GM12874 (cell line): ENCODE data around the gene PLCB2.

ENCODE experiments used
- TF ChIP-seq, protein P1 (sequence below): IDR thresholded peaks from 2 replicates; pipeline ENCODE4 v1.5.1; 2011; ENCODE audit warnings: low read depth, mild to moderate bottlenecking, control low read depth, low read length, moderate library complexity; ENCODE audit not compliant: insufficient read depth

PLCB2 gene

GRCh38 chr15:40327457-40327856 lies 19.7 kb upstream of the PLCB2 start:
- TF ChIP-seq, protein P1, sequence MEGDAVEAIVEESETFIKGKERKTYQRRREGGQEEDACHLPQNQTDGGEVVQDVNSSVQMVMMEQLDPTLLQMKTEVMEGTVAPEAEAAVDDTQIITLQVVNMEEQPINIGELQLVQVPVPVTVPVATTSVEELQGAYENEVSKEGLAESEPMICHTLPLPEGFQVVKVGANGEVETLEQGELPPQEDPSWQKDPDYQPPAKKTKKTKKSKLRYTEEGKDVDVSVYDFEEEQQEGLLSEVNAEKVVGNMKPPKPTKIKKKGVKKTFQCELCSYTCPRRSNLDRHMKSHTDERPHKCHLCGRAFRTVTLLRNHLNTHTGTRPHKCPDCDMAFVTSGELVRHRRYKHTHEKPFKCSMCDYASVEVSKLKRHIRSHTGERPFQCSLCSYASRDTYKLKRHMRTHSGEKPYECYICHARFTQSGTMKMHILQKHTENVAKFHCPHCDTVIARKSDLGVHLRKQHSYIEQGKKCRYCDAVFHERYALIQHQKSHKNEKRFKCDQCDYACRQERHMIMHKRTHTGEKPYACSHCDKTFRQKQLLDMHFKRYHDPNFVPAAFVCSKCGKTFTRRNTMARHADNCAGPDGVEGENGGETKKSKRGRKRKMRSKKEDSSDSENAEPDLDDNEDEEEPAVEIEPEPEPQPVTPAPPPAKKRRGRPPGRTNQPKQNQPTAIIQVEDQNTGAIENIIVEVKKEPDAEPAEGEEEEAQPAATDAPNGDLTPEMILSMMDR, result no peak

DNA sequence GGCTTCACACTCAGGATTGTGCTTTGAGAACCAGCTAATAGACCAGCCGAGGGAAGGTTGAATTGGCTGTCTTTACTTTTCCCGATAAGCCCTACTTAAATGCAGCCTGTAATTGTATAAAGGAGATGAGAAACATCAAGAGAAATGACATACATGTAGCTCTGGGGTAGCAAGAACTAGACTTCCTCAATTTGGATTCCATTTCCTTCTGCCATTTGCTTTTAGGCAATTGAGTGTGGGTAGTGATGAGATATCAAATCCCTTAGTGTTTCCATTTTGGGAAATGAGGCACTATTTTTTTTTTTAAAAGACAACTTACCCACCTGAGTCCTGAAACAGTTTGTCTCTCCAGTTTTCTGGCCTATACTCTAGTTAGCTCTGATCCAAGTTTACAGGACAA lies 18.0 kb upstream of the PLCB2 start:
- TF ChIP-seq, protein P1, result no peak

DNA sequence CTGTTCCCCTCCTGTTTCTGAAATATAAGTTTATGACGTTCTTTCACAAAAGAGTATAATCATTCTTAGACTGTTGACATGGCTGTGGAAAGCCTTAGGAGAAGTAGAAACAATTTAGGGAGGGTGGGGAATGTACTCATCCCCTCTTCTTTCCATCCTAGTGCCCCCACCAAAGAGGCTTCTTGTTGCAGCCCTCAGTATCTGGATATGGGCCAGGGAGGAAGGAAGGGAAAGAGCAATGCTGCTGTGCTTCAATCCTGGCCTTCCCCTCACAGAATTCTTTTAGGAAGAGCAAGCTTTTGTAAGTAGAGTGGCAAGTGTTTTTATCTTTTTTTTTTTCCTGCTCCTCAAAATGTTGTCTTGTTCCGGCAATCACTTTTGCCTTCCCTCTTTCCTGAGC lies 17.5 kb upstream of the PLCB2 start:
- TF ChIP-seq, protein P1, result no peak

DNA sequence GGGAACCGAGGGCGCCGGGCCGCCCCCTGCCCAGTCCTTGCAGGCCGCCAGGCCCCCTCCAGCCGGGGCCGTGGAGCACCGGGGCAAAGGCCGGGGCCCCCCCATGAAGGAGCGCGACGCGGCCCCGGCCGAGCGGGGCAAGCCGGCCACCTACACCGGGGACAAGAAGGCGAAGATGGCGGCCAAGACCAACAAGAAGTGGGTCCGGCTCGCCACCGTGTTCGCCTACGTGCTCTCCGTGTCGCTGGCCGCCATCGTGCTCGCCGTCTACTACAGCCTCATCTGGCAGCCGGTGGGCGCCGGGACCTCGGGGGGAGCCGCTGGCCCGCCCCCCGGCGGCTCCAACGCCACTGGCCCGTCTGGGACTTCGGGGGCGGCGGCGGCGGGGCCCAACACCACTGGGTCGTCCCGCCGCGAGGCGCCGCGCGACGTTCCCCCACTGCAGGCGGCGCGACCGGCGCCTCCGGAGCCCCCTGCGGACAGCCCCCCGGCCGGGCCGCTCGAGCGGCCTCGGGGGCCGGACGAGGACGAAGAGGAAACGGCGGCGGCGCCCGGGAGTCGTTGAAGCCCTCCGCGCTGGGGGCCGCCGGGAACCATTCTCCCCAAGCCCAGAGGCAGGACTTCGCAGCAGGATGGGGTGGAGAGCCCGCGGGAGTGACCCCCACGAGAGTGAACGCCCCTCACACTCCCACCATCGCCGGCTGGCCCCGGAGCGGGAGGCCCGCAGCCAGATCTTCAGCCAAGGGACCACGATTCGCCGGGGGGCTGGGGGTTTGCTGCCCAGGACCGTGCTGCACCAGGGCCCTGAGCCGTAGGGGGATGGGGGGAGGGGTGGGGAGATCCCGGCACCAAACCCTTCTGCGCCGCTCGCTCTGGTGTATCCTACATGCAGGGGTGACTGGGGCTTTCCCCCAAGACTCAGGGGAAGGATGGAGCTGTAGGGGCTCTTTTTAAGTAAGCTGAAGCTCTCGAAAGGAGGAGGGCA lies 16.5 kb upstream of the PLCB2 start:
- TF ChIP-seq, protein P1, result no peak

DNA sequence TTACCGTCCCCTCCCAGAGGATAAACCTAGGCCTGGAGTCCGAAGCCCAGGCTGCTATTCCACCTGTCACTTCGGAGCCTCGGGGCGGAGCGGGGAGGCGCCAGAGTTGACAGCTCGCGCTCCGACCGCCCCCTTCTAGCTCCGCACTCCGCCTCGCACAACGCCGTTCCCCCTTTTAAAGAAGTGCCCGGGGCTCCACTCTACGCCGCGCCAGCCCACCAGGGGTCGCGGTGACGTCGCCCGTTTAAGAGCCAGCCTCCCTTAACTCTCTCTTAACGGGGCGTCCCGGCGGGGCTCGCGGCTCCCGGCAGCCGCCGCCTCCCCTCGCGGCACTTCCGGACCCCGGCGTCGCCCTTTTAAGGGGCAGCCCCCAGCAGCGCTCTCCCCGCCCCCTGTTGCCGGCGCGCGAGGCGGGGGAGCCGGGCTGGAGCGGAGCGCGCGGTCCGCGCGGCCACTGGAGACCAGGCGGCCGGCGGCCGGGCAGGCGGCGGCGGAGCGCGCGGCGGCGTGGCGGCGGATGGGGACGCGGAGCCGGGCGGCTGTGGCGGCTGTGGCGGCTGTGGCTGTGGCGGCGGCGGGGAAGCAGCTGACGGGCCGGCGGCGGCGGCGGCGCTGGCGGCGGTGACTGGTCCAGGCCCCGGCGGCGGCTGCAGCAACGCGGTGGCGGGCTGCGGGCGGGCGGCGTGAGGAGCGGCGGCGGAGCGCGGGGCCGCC lies 15.7 kb upstream of the PLCB2 start, which contains the start of gene INAFM2:
INAFM2 (plus strand) TSS at position 454 of the 714 bp plus-strand sequence. CDS start 364 bp downstream, outside the sequence.
- TF ChIP-seq, protein P1, result peak; percentile 50

GRCh38 chr15:40322531-40323238 lies 14.9 kb upstream of the PLCB2 start:
- TF ChIP-seq, protein P1, result no peak
